Body of pancreas (tissue), 4 donors: ENCODE results near the gene PPM1H. TPM values are rescaled to one million over a fixed set of nuclear protein-coding genes. Genes with fewer than 3 reads are reported as not detected.
A peak's percentile ranks its signal among the peaks of the same experiment; 100 is the strongest.

Experiments
- ATAC-seq: fragments of 150-250 bp; one replicate; pipeline ENCODE4 v1.9.1; 2016
- DNase-seq, 4 donors: peaks; one replicate each; pipeline ENCODE4 v3.0.0-alpha.2; 2019
- H3K27ac ChIP-seq, 4 donors: fragments of 200-600 bp; sonication (generic); 1 replicate in 3 of 4; 2 replicates in 1 of 4; pipeline versions ENCODE4 v1.5.1 to v1.6.1; 2016 to 2019; ENCODE audit warnings: mild to moderate bottlenecking in 1 of 4, mixed read lengths in 1 of 4, moderate library complexity in 1 of 4
- H3K27me3 ChIP-seq, 2 donors: fragments of 200-600 bp; sonication (generic); one replicate each; pipeline ENCODE4 v1.6.0; 2016; ENCODE audit warnings: mild to moderate bottlenecking in 1 of 2
- H3K36me3 ChIP-seq, 2 donors: fragments of 200-600 bp; sonication (generic); replicated peaks in 1 of 2; 2 replicates each; pipeline ENCODE4 v1.5.1; 2016; ENCODE audit warnings: low read depth in 2 of 2; ENCODE audit not compliant: insufficient read depth in 1 of 2
- H3K4me1 ChIP-seq: fragments of 200-600 bp; sonication (generic); one replicate; pipeline ENCODE4 v1.6.0; 2016
- H3K4me3 ChIP-seq, 2 donors: fragments of 200-600 bp; sonication (generic); 1 replicate in 1 of 2; 2 replicates in 1 of 2; pipeline ENCODE4 v1.5.1; 2016 to 2019
- H3K9me3 ChIP-seq, 3 donors: fragments of 200-600 bp; sonication (generic); 1 replicate in 2 of 3; 2 replicates in 1 of 3; pipeline ENCODE4 v1.5.1; 2016
- CTCF ChIP-seq, 7 experiments: fragments of 450-650 bp in 4 of 7; fragments of 200-600 bp in 3 of 7; sonication (generic) in 3 of 7; IDR thresholded peaks; one replicate each; pipeline ENCODE4 v1.5.1; 2016 to 2019; ENCODE audit warnings: antibody characterized with exemption in 7 of 7
- POLR2A ChIP-seq, 3 donors: fragments of 450-650 bp; IDR thresholded peaks; one replicate each; pipeline ENCODE4 v1.6.1; 2016; ENCODE audit warnings: antibody characterized with exemption in 3 of 3, mild to moderate bottlenecking in 2 of 3
- WGBS, 2 donors: methylation state at CpG; one replicate each; pipeline ENCODE4 v1.1.5; 2017; 5-methylcytosine and 5-hydroxymethylcytosine counted together
- intact Hi-C: fragments of 100-400 bp; cut with DNase I; formaldehyde crosslinking; loops from one replicate; pipeline ENCODE4 v1.15.1; 2023
- total RNA-seq, 2 donors: library from RNA; depleted of rRNA; stranded (reverse); fragments of >200 nt; gene quantifications; one replicate each; pipeline ENCODE4 v1.1.0, GENCODE V29; 2016

The PPM1H gene
- total RNA-seq, 2 donors from 2014 or later: 4.9 to 6.3 TPM

GRCh38 chr12:62840806-62841205 is 94.1 kb downstream of the PPM1H start:
- no peaks in the 10 kb centered on the region for H3K36me3 ChIP-seq
- TF ChIP-seq CTCF (IDR thresholded peaks at IDR 0.05) (no peak), POLR2A (IDR thresholded peaks at IDR 0.05) (no peak)
- ATAC-seq (no peak), DNase-seq (no peak)
- H3K27me3 ChIP-seq: no peaks in the 10 kb centered on the region
- 94 to 96% methylated on average over 4 of the region's 4 CpGs for WGBS, 2 donors
- H3K27ac ChIP-seq: no peak overlapping the region
- intact Hi-C loops: no loop called here
- H3K4me3 ChIP-seq: no peak overlapping the region
- peaks cover 14% of the 10 kb centered on the region for H3K4me1 ChIP-seq
- H3K9me3 ChIP-seq: no peaks in the 10 kb centered on the region

GRCh38 chr12:62839869-62840660 is 94.9 kb downstream of the PPM1H start:
- no peaks in the 10 kb centered on the region for H3K9me3 ChIP-seq
- no peak overlapping the region for H3K4me3 ChIP-seq
- peaks cover 14% of the 10 kb centered on the region for H3K4me1 ChIP-seq
- no peak overlapping the region for H3K27ac ChIP-seq
- H3K36me3 ChIP-seq: no peaks in the 10 kb centered on the region
- H3K27me3 ChIP-seq: no peaks in the 10 kb centered on the region
- ATAC-seq: no peak
- no peak for TF ChIP-seq POLR2A (IDR thresholded peaks at IDR 0.05)
- no peak for TF ChIP-seq CTCF (IDR thresholded peaks at IDR 0.05)
- WGBS, 2 donors: 91 to 93% methylated on average over 5 of the region's 5 CpGs
- DNase-seq: no peak
- intact Hi-C loops: no loop called here

- 84 to 85% methylated on average over 10 of the region's 10 CpGs for WGBS, 2 donors
- no peaks in the 10 kb centered on the region for H3K36me3 ChIP-seq
- no peak overlapping the region for H3K4me3 ChIP-seq
- no peak for DNase-seq
- TF ChIP-seq CTCF (IDR thresholded peaks at IDR 0.05): no peak
- TF ChIP-seq POLR2A (IDR thresholded peaks at IDR 0.05): no peak
- H3K4me1 ChIP-seq: no peaks in the 10 kb centered on the region
- ATAC-seq: no peak
- intact Hi-C loops: no loop called here
- no peak overlapping the region for H3K27ac ChIP-seq
- H3K9me3 ChIP-seq: no peaks in the 10 kb centered on the region
- no peaks in the 10 kb centered on the region for H3K27me3 ChIP-seq
These were observed 99.9 kb downstream of the PPM1H start for GRCh38 chr12:62834971-62835547.

- Histone ChIP-seq H3K27ac (no peak overlapping the region), H3K36me3 (no peaks in the 10 kb centered on the region), H3K9me3 (no peaks in the 10 kb centered on the region), H3K27me3 (no peaks in the 10 kb centered on the region), H3K4me1 (no peaks in the 10 kb centered on the region), H3K4me3 (no peak overlapping the region)
- TF ChIP-seq CTCF (IDR thresholded peaks at IDR 0.05) (no peak), POLR2A (IDR thresholded peaks at IDR 0.05) (no peak)
- DNase-seq (peak in 1 of 4 donors; percentile 5), ATAC-seq (no peak)
- intact Hi-C loops: no loop called here
- 79 to 89% methylated on average over 2 to 4 of the region's 4 CpGs for WGBS, 2 donors
These were observed 100.5 kb downstream of the PPM1H start for GRCh38 chr12:62834406-62834805.
